Activated T-cell treated with anti-CD3 and anti-CD28 coated beads, Interleukin-2, amount 50 U/mL, for 48 hours (primary cell): ENCODE data around the gene CRIP1.
A peak's percentile ranks its signal among the peaks of the same experiment; 100 is the strongest.

ENCODE experiments used
- DNase-seq, 2 experiments: peaks; one replicate each; pipeline ENCODE4 v3.0.0-alpha.2; 2020

The CRIP1 gene, protein sequence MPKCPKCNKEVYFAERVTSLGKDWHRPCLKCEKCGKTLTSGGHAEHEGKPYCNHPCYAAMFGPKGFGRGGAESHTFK

DNA sequence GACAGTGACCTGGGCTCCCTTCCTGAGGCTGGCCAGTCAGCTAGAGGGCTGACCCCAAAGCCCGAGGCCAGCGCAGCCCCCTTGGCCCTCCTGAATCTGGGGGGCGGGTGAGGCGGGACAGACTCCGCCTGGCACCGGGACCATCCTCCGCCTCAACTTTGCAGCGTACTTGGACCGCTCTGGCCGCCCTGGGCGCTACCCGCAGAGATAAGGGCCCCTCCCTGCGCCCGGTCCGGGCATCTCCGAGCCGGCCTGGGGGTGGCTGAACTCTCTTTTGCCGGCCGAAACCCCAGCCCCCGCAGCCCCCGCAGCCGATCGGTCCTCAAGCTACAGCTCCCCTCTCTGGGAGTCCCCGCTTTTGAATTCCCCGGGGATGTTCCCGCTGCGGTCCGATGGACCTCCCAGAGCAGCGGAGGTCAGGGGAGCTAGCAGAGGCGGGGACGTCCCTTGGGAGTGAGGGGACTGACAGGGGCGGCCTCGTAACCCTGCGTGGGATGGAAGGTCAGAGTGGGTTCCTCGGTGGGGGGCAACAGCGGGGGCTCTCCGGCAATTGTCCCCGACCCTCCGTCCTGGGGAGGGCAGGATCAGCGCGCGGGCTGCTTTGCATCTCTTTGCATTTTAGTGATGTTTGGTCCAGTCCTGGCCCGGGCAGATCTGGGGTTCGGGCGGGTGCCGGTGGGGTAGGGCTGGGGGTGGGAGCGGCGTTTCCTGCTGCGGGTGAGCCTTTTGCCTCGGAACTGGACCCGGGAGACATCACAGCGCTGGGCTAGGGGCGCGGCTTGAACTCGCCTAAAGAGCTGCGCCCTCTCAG lies at the start of gene CRIP1:
CRIP1 (plus strand) TSS at position 724 of the 811 bp plus-strand sequence. CDS start 374 bp downstream, outside the sequence.
- DNase-seq, result no peak

- no peak for DNase-seq
These were observed 49.6 kb upstream of the CRIP1 start for GRCh38 chr14:105436891-105437722.

- DNase-seq, result no peak
These were observed 48.8 kb upstream of the CRIP1 start for GRCh38 chr14:105437723-105438500.

GRCh38 chr14:105439179-105439578 lies 47.5 kb upstream of the CRIP1 start:
- DNase-seq, result no peak

DNA sequence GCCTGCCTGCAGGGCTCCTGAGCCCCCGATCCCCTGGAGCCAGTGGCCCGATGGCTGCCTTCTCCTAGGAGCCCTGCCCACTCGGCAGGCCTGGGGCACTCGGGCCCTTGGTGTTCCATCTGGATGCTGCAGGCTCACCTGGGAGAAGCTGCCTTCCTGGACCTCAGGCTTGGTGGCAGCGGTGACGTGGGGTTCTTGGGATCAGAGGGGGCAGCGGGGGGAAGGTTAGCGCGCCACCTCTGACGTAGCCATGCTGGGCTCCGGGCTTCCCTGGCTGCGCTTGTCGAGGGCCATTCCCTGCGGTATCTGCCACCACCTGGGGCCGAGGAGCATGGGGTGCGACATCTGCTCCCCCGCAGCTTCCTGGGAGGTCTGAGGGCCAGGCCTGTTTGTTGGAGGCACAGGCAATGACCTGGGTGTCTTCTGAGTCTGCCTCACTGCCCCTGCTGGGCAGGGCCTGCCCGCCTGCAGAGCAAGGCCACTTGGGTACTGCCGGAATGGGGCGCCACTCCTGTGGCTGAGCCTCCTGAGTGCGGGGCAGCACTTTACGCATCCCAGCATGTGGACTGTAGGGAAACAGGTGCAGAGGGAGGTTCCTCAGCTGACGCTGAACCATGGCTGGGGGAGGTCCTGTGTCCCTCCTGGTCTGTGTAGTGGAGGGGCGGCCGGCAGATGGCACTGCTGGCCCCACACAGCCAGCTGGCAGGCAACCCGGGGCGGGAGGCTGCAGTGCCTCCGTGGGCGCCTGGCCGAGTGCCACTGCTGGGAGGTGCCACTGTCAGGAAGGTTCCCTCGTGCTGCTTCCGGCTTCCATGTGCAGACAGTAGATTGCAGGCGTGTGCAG lies 46.8 kb upstream of the CRIP1 start:
- DNase-seq, result no peak

DNA sequence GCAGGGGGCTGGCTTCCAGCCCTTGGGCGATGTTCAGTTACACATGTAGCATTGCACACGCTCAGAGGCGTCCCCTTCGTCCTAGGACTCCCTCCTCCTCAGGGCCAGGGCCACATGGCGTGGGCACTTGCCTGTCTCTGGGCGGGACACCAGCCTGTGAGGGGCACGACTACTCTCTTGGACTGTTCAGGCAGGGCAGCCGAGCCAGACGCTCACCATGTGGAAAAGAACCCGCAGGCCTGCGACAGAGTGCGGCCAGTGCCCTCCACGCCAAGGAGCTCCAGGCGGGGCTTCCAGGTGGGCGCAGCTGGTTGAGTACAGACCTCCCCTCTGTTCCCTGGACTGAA lies 46.2 kb upstream of the CRIP1 start:
- DNase-seq, result no peak

GRCh38 chr14:105440992-105441391 lies 45.7 kb upstream of the CRIP1 start:
- no peak for DNase-seq

DNA sequence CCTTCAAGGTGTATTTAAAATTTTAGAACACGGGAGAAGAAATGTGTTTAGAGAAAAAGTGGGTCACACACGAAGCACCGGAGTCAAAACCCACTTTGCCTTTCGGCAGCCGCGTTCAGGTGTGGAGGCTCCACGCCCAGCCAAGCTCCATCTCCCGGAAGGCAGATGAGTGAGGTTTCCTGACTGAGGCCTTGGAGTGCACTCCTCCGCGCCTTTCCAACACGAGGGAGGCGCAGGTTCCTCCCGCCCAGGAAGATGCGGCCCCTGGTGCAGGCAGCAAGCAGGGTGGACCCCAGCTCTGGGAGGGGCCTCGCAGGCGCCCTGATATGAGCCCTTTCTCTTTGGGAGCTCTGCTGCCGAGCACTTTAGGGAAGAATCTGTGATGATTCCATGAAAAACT lies 44.6 kb upstream of the CRIP1 start:
- no peak for DNase-seq

GRCh38 chr14:105442834-105443233 lies 43.9 kb upstream of the CRIP1 start:
- no peak for DNase-seq

DNA sequence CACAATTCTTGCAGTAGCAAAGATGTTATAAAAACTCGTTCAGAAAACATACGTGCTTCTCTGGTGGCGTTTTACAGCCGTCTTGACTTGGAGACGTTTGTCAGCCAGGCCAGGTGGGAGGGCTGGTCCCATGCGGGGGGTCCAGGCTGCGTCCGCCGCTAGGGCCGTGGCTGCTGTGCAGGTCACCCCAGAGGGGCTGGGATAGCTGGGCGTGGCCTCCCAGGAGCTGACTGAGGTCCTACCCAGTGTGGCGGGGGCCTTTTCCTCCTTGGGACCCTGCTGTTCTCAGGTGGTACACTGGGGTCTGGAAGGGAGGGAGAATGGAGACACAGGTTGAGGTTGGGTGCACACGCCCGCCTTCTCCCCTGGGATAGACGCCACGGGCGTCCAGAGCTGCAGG lies 41.8 kb upstream of the CRIP1 start:
- no peak for DNase-seq

DNA sequence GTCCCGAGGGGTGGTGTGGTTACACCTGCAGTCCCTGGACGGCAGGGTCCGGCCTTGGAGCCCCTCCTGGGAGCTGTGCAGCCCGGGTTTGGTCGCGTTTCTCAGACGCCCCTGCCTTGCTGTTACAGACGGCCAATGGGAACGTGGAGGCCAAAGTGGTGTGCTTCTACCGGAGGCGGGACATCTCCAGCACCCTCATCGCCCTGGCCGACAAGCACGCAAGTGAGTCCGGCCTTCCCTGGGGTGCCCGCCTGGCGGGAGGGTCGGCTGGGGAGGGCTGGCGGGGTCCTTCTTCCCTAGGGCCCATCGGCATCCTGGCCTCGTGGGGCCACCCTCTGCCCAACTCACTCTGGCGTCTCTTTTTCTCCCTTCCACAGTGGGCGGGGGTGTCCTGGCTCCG lies 41.4 kb upstream of the CRIP1 start:
- no peak for DNase-seq

DNA sequence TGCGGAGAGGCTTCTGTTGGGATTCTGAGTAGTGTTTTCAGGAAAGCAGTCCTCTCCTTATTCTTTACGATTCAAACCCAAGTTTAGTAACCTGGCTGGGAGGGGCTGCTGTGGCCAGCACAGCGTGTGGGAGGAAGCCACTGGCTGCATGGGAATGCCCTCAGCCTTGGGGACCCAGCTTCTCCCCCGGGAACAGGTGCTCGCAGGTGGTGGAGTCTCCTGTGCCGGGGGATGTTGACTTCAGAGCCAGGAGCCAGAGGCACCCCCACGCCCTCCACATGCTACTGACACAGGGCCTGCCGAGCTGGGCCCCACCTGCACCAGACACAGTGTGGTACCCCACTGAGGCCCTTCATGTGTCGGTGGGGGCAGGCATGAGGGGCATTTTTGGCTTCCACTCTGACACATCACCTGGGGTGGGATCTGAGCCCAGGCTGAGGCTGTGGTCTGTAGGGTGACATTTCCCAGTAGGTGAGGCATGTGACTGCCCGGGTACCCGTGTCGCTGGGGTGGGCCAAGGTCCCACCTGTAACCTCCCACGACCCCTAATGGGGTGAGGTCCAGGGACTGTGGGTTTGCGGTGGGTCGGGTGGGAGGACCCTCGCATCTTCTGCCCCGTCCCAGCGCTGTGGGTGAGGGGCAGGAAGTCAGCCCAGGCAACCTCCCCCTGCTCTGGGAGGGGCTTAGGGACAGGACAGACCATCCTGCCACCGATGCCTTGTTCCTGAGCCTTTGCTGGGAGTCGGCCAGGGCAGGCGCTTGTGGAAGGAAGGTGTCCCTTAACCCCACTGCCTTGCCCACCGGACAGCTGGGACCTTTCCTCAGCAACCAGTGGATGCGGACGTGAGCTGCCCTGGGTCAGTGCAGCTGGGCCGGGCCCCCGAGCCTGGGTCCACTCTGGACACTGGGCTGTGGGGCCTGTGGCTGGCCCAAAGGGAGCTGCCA lies 40.5 kb upstream of the CRIP1 start:
- no peak for DNase-seq

DNA sequence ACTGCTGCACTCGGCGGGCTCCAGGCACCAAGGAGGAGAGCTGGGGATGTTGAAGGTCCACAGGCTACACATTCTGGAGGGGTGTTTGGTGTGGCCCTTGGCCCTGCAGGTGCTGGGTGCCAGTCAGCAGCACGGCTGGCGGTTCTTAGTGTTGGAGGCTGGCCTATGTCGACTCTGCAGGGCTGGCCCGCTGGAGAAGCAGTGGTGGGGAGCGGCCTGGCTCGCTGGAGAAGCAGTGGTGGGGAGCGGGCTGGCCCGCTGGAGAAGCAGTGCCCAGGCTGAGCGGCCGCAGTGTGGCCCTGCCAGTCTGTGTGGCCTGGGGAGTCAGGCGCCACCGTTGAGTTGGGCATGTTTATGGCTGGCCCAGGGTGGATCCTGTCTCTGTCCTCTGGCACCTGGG lies 39.7 kb upstream of the CRIP1 start:
- DNase-seq, result no peak

DNA sequence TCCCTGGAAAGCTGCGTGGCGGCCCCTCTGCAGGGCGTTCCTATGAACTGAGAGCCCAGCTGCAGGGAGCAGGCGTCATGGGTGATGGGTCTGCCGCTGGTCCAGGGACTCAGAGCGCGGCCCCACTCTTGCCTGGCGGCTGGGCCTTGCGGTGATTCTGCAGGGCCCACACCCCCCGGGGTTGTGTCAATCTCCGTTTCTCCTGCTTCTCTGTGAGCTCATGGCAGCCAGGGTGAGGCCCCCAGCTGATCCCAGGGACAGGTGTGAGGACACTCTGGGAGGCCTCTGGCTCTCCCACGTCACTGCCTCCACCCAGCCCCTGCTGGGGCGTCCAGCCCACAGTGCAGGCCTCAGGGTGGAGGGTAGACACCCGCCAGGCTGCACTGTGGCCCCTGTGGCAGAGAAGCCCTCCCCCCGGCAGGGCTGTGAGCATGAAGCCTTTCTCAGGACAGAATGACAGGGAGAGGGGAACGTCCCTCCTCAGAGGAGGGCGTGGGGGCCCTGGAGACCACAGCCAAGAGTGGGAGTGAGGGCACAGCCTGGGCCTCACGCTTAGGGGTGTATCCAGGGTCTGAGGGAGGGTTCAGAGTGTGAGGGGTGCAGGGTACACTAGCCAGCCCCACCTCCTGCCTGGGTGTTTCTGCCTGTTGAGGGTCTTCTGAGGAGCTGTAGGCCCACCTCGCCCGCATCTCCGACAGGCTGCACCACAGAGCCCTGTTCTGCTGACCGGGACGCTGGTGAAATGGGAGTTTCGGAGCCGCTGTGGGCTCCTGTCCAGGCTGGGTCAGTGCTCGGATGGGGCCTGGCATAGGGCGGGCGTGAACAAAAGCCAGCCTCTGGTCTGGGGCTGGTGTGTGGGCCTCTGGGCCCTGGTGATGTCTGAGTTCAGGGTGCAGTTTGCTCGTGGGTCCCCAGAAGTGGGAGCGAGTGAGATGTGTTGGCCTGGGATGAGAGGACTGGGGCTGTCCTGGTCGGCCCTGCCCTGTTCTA lies 38.7 kb upstream of the CRIP1 start:
- no peak for DNase-seq

DNA sequence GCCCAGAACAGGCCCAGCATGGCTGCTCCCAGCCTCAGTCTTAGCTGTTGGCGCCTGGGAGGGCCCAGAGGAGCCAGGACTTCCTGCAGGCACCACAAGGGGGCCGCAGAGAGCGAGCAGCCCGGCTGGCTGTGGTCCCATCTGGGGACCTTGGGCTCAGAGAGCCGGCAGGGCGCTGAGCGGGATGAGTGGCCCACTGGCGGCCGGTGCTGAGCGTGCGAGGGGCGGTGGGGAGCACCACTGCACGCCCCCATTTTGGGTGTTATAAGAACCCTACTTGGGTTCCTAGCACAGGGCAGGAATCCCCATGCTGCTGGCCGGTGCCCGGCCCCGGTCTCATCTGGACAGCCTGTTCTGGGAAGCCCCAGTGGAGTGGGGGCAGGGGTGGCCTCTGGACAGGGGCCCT lies 38.0 kb upstream of the CRIP1 start:
- peak; percentile 73 to 80 for DNase-seq

DNA sequence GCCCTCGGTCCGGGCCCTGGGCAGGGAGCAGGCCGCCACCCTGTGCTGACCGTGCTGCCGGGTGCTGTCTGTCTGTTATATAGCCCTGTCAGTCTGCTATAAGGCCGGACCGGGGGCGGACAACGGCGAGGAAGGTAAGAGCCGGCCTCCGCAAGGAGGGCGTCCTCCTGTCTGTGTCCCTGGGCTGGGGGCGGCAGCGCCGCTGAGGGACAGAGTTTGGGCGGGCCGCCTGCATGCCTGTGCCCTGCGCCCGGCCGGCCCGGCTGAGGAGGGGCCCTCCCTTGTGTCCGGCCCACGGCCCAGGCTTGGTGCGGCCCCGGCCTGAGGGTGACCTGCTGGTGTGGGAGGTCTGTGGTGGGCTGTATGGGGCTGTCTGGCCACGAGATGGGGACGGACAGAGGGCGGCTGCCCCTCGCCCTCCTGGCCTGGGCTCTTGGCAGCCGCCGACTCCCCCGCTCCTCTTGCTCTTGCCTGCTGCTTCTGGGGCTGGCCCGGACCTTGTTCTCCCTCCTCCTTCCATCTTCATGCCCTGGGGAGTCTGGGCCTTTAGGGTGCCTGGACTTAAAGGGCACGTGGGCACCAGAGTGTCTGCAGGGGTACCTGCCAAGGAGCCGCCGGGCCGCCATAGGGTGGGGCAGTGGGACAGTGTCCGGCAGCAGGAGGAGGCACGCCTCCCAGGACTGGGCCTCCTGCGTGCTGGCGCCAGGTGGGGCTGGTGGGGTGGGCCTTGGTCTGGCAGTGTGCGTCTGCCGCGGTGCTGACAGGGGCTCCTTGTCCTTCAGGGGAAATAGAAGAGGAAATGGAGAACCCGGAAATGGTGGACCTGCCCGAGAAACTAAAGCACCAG lies 37.2 kb upstream of the CRIP1 start:
- no peak for DNase-seq

- no peak for DNase-seq
These were observed 36.6 kb upstream of the CRIP1 start for GRCh38 chr14:105450123-105450505.

- no peak for DNase-seq
These were observed 35.6 kb upstream of the CRIP1 start for GRCh38 chr14:105450864-105451720.
